H1 (cell line): ENCODE data around the gene KIF13A. TPM values are rescaled to one million over a fixed set of nuclear protein-coding genes. Genes with fewer than 3 reads are reported as not detected.

Experiments used
- CTCF ChIA-PET: fragments of 300-600 bp; sonication (Branson Sonifier 250); formaldehyde crosslinking; loops from one replicate; lab custom pipeline; 2021; ENCODE audit not compliant: partially characterized antibody; lab: Charles Lee
- POLR2A ChIA-PET: fragments of 300-600 bp; sonication (Branson Sonifier 250); formaldehyde crosslinking; loops from one replicate; lab custom pipeline; 2021; ENCODE audit warnings: inconsistent platforms; ENCODE audit not compliant: partially characterized antibody; lab: Charles Lee
- DNase-seq, 2 experiments: peaks; one replicate each; pipeline versions ENCODE4 v3.0.0 to v3.0.0-alpha.2; 2010 to 2022; ENCODE audit warnings: low spot score in 2 of 2, low read depth in 1 of 2, mixed read lengths in 1 of 2
- FAIRE-seq: peaks from 2 replicates; lab custom pipeline; 2011; peaks lifted over from hg19 to GRCh38; lab: Jason Lieb, UNC
- H2AFZ ChIP-seq: 2 replicates; pipeline ENCODE4 v1.8.1; 2012; ENCODE audit warnings: low read length, inconsistent platforms
- H2AK5ac ChIP-seq: 2 replicates; pipeline ENCODE4 v1.6.1; 2013; ENCODE audit warnings: low read depth, low read length
- H2BK120ac ChIP-seq: replicated peaks from 2 replicates; pipeline ENCODE3; 2013; ENCODE audit warnings: low read depth, low read length, inconsistent platforms
- H2BK12ac ChIP-seq: 2 replicates; pipeline ENCODE4 v1.6.1; 2013; ENCODE audit warnings: low read depth, low read length
- H2BK15ac ChIP-seq: 2 replicates; pipeline ENCODE4 v1.6.1; 2013; ENCODE audit warnings: low read length
- H2BK20ac ChIP-seq: 2 replicates; pipeline ENCODE4 v1.6.1; 2013; ENCODE audit warnings: low read length
- H2BK5ac ChIP-seq: 2 replicates; pipeline ENCODE4 v1.6.1; 2013; ENCODE audit warnings: low read depth, low read length
- H3K14ac ChIP-seq: 2 replicates; pipeline ENCODE4 v1.6.1; 2013; ENCODE audit warnings: inconsistent platforms; ENCODE audit not compliant: insufficient read length
- H3K18ac ChIP-seq: 2 replicates; pipeline ENCODE4 v1.6.1; 2013; ENCODE audit warnings: low read length; ENCODE audit errors: extremely low read depth
- H3K23ac ChIP-seq: 2 replicates; pipeline ENCODE4 v1.6.1; 2013; ENCODE audit warnings: inconsistent platforms; ENCODE audit not compliant: insufficient read length
- H3K23me2 ChIP-seq: 2 replicates; pipeline ENCODE4 v1.6.1; 2013; ENCODE audit warnings: low read depth, low read length
- H3K27ac ChIP-seq: 2 replicates; pipeline ENCODE4 v1.6.1; 2011; ENCODE audit warnings: low read depth, low read length, inconsistent platforms
- H3K27me3 ChIP-seq, 4 experiments: replicated peaks in 1 of 4; 1 replicate in 1 of 4; 2 replicates in 3 of 4; pipeline versions ENCODE4 v1.6.1 to v1.8.1; 2011 to 2013; ENCODE audit warnings: low read length in 3 of 4, mild to moderate bottlenecking in 3 of 4, inconsistent platforms in 2 of 4, mixed read lengths in 2 of 4, moderate library complexity in 1 of 4; ENCODE audit not compliant: control insufficient read depth in 3 of 4, insufficient read depth in 3 of 4; ENCODE audit errors: extremely low read depth in 1 of 4
- H3K36me3 ChIP-seq, 4 experiments: 2 replicates each; pipeline versions ENCODE4 v1.6.1 to v1.8.1; 2011 to 2013; ENCODE audit warnings: mild to moderate bottlenecking in 4 of 4, low read length in 3 of 4, moderate library complexity in 2 of 4, control low read depth in 1 of 4, inconsistent platforms in 1 of 4; ENCODE audit not compliant: insufficient read depth in 4 of 4, control insufficient read depth in 2 of 4
- H3K4ac ChIP-seq: replicated peaks from 2 replicates; pipeline ENCODE3; 2013; ENCODE audit warnings: low read length, low read depth, mixed read lengths, inconsistent platforms; ENCODE audit not compliant: insufficient read length
- H3K4me1 ChIP-seq, 4 experiments: replicated peaks in 1 of 4; 1 replicate in 1 of 4; 2 replicates in 3 of 4; pipeline versions ENCODE4 v1.6.1 to v1.8.1; 2011 to 2013; ENCODE audit warnings: low read length in 3 of 4, inconsistent platforms in 2 of 4, mixed read lengths in 1 of 4; ENCODE audit not compliant: insufficient read depth in 4 of 4, control insufficient read depth in 3 of 4
- H3K4me2 ChIP-seq, 2 experiments: 2 replicates each; pipeline versions ENCODE4 v1.6.1 to v1.8.1; 2011 to 2013; ENCODE audit warnings: low read depth in 2 of 2, low read length in 2 of 2, control low read depth in 1 of 2, inconsistent platforms in 1 of 2, mild to moderate bottlenecking in 1 of 2; ENCODE audit not compliant: insufficient read depth in 1 of 2
- H3K4me3 ChIP-seq, 4 experiments: fragments of 200-600, 300-600 bp in 1 of 4; sonication (generic), shearing (Covaris generic), sonication (Bioruptor Twin) in 1 of 4; 2 replicates each; pipeline versions ENCODE4 v1.5.1 to v1.8.1; 2011 to 2016; ENCODE audit warnings: low read length in 4 of 4, low read depth in 3 of 4, control low read depth in 2 of 4, inconsistent platforms in 2 of 4, mild to moderate bottlenecking in 2 of 4, mixed read lengths in 1 of 4, moderate library complexity in 1 of 4; ENCODE audit not compliant: insufficient read depth in 2 of 4; ENCODE audit errors: extremely low read depth in 1 of 4
- H3K56ac ChIP-seq: replicated peaks from 2 replicates; pipeline ENCODE3; 2013; ENCODE audit warnings: low read depth, mild to moderate bottlenecking, mixed read lengths, low read length, inconsistent platforms; ENCODE audit not compliant: insufficient read length
- H3K79me1 ChIP-seq: 2 replicates; pipeline ENCODE4 v1.6.1; 2013; ENCODE audit warnings: low read depth, low read length, control low read depth
- H3K79me2 ChIP-seq, 2 experiments: 2 replicates each; pipeline versions ENCODE4 v1.6.1 to v1.8.1; 2012 to 2013; ENCODE audit warnings: low read length in 2 of 2, mild to moderate bottlenecking in 2 of 2, inconsistent platforms in 1 of 2; ENCODE audit not compliant: insufficient read depth in 2 of 2, control insufficient read depth in 1 of 2
- H3K9ac ChIP-seq, 4 experiments: replicated peaks in 1 of 4; 1 replicate in 1 of 4; 2 replicates in 3 of 4; pipeline versions ENCODE4 v1.6.1 to v1.8.1; 2011 to 2013; ENCODE audit warnings: low read depth in 3 of 4, low read length in 3 of 4, control low read depth in 2 of 4, mild to moderate bottlenecking in 2 of 4, moderate library complexity in 2 of 4, inconsistent platforms in 1 of 4; ENCODE audit errors: extremely low read depth in 1 of 4
- H3K9me3 ChIP-seq, 2 experiments: 2 replicates each; pipeline versions ENCODE4 v1.6.1 to v1.8.1; 2012 to 2013; ENCODE audit warnings: mild to moderate bottlenecking in 2 of 2, moderate library complexity in 2 of 2, control low read depth in 1 of 2, inconsistent platforms in 1 of 2, low read depth in 1 of 2, low read length in 1 of 2, mixed read lengths in 1 of 2; ENCODE audit not compliant: insufficient read depth in 2 of 2
- H4K20me1 ChIP-seq, 2 experiments: replicated peaks in 1 of 2; 2 replicates each; pipeline versions ENCODE3 to v1.8.1; 2011 to 2013; ENCODE audit warnings: inconsistent platforms in 2 of 2, low read length in 2 of 2, mild to moderate bottlenecking in 1 of 2; ENCODE audit not compliant: insufficient read depth in 2 of 2, control insufficient read depth in 1 of 2
- H4K5ac ChIP-seq: 2 replicates; pipeline ENCODE4 v1.6.1; 2013; ENCODE audit warnings: low read length, low read depth, mixed read lengths, inconsistent platforms; ENCODE audit not compliant: insufficient read length
- H4K8ac ChIP-seq: 2 replicates; pipeline ENCODE4 v1.8.0; 2013; ENCODE audit warnings: mild to moderate bottlenecking, moderate library complexity, low read length, inconsistent platforms; ENCODE audit not compliant: insufficient read depth; ENCODE audit errors: extremely low read depth
- H4K91ac ChIP-seq: replicated peaks from 2 replicates; pipeline ENCODE3; 2013; ENCODE audit warnings: low read length, mixed read lengths, inconsistent platforms; ENCODE audit not compliant: insufficient read length
- BCL11A ChIP-seq, 2 experiments: IDR thresholded peaks; one replicate each; pipeline ENCODE4 v1.6.1; 2011; ENCODE audit warnings: low read depth in 2 of 2, low read length in 2 of 2, mild to moderate bottlenecking in 2 of 2
- CBX5 ChIP-seq: fragments of 300-800, 300-1000 bp; sonication (generic); IDR thresholded peaks from 2 replicates; pipeline ENCODE4 v1.7.1; 2016; ENCODE audit warnings: antibody characterized with exemption, low read length, low read depth
- CBX8 ChIP-seq: fragments of 300-800, 300-1000 bp; sonication (generic); IDR thresholded peaks from 2 replicates; pipeline ENCODE4 v1.7.1; 2016; ENCODE audit warnings: low read depth, low read length, borderline replicate concordance
- EP300 ChIP-seq, 2 experiments: IDR thresholded peaks; 1 replicate in 1 of 2; 2 replicates in 1 of 2; pipeline ENCODE4 v1.6.1; 2011 to 2012; ENCODE audit warnings: low read depth in 2 of 2, low read length in 2 of 2, mild to moderate bottlenecking in 2 of 2, borderline replicate concordance in 1 of 2, inconsistent platforms in 1 of 2, moderate library complexity in 1 of 2
- GTF2F1 ChIP-seq: IDR thresholded peaks from 2 replicates; pipeline ENCODE4 v1.6.1; 2012; ENCODE audit warnings: low read depth, low read length, improper control_type of control experiment, borderline replicate concordance
- JUND ChIP-seq: IDR thresholded peaks from 2 replicates; pipeline ENCODE4 v1.6.1; 2011; ENCODE audit warnings: mild to moderate bottlenecking, improper control_type of control experiment, low read length
- NRF1 ChIP-seq: IDR thresholded peaks from 2 replicates; pipeline ENCODE4 v1.6.1; 2011; ENCODE audit warnings: mild to moderate bottlenecking, low read depth, low read length, improper control_type of control experiment
- SAP30 ChIP-seq: fragments of 300-600 bp; sonication (generic); IDR thresholded peaks from 2 replicates; pipeline ENCODE4 v1.7.1; 2012; ENCODE audit warnings: low read length, moderate library complexity, mild to moderate bottlenecking, inconsistent platforms; ENCODE audit not compliant: insufficient read depth, insufficient replicate concordance
- SIN3A ChIP-seq, 2 experiments: IDR thresholded peaks in 1 of 2; conservative IDR thresholded peaks in 1 of 2; 2 replicates each; pipeline ENCODE4 v1.6.1; 2011 to 2012; ENCODE audit warnings: low read length in 2 of 2, improper control_type of control experiment in 1 of 2, low read depth in 1 of 2, mild to moderate bottlenecking in 1 of 2
- SP1 ChIP-seq: IDR thresholded peaks from 2 replicates; pipeline ENCODE4 v1.6.1; 2011; ENCODE audit warnings: low read depth, low read length
- SP4 ChIP-seq: IDR thresholded peaks from 2 replicates; pipeline ENCODE4 v1.6.1; 2012; ENCODE audit warnings: low read length, inconsistent platforms
- TEAD4 ChIP-seq: IDR thresholded peaks from 2 replicates; pipeline ENCODE4 v1.6.1; 2012; ENCODE audit warnings: low read depth, low read length, inconsistent platforms, mixed read lengths
- WGBS, 2 experiments: shearing (Covaris generic) in 1 of 2; methylation state at CpG; one replicate each; pipeline versions ENCODE4 v1.1.6 to v1.1.7; 2013 to 2015; ENCODE audit warnings: low lambda C conversion rate in 2 of 2, mixed read lengths in 2 of 2, inconsistent platforms in 1 of 2, low coverage in 1 of 2, missing lambda C conversion rate in 1 of 2; ENCODE audit not compliant: insufficient replicate concordance in 2 of 2, insufficient coverage in 1 of 2, insufficient read length in 1 of 2; ENCODE audit errors: extremely low coverage in 1 of 2, missing lambda C conversion rate in 1 of 2; 5-methylcytosine and 5-hydroxymethylcytosine counted together
- polyA plus RNA-seq, 7 experiments: library from polyadenylated mRNA; depleted of rRNA in 3 of 7; stranded (reverse) in 5 of 7; unstranded in 2 of 7; fragments of >200 nt in 5 of 7; fragments of 200-250 nt in 2 of 7; gene quantifications; 1 replicate in 5 of 7; 2 replicates in 1 of 7; 4 replicates in 1 of 7; pipeline versions ENCODE4 v1.2.1 to v1.2.3, GENCODE V29; 2011 to 2013; ENCODE audit warnings: missing spikeins in 2 of 7, mixed read lengths in 2 of 7
- total RNA-seq: library from RNA; stranded (reverse); fragmentation: NEBNext Ultra II Directional; extraction: Animal tissue kit (Norgen Biotek cat#: 25700); gene quantifications from 2 replicates; pipeline ENCODE4 v1.2.1, GENCODE V29; 2021

KIF13A gene
- total and polyA plus RNA-seq, 2 of the 8 experiments (the other 6 are each of a cell fraction or from before 2014, with no cell fraction given) = 14.7 to 40.8 TPM

DNA sequence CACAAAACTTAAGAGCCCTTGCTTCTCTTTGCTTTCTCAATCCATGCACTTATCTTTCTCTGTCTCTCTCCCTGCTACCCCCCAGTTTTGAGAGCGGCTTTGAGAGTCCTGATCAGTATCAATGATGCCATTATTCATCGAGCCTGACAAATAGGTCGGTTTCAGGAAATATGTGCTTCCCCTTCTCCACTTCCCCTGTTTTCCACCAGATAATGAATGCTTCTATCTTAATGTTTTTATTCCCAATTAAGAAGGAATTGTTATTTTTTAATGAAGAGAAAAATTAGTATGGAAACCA, 117.7 kb downstream of the KIF13A start:
- H2BK120ac ChIP-seq = no peak overlapping the region
- H3K27ac ChIP-seq = no peak overlapping the region
- no peak overlapping the region for H3K18ac ChIP-seq
- H4K8ac ChIP-seq = no peak overlapping the region
- ChIA-PET CTCF (interaction anchor here (1.7 kb wide), 1 partner anchor 21 kb away, joined by 4 read pairs; no protein-coding TSS in a partner anchor), POLR2A (no interaction called here)
- no peak overlapping the region for H2BK15ac ChIP-seq
- H3K9me3 ChIP-seq = no peaks in the 10 kb centered on the region
- no peak overlapping the region for H4K5ac ChIP-seq
- H3K23ac ChIP-seq = no peak overlapping the region
- FAIRE-seq (no peak), DNase-seq (no peak)
- H3K79me2 ChIP-seq = no peaks in the 10 kb centered on the region
- H3K14ac ChIP-seq = no peak overlapping the region
- H3K79me1 ChIP-seq = no peaks in the 10 kb centered on the region
- no peak overlapping the region for H2BK12ac ChIP-seq
- H3K27me3 ChIP-seq = no peaks in the 10 kb centered on the region
- TF ChIP-seq SP1 = no peak
- no peak for TF ChIP-seq BCL11A (IDR thresholded peaks at IDR 0.05; ENCODE audit: low read depth in 2 of 2, low read length in 2 of 2)
- TF ChIP-seq NRF1 = no peak
- TF ChIP-seq JUND = no peak
- no peak for TF ChIP-seq CBX8
- TF ChIP-seq SIN3A (conservative IDR thresholded peaks at IDR 0.05 in 1 of 2, IDR thresholded peaks at IDR 0.05 in 1 of 2; ENCODE audit: low read depth in 1 of 2, low read length in 2 of 2) = no peak
- TF ChIP-seq CBX5 = no peak
- no peak for TF ChIP-seq GTF2F1
- TF ChIP-seq SP4 = no peak
- TF ChIP-seq TEAD4 = no peak
- TF ChIP-seq EP300 (IDR thresholded peaks at IDR 0.05; ENCODE audit: borderline replicate concordance in 1 of 2, low read depth in 2 of 2, low read length in 2 of 2) = no peak
- TF ChIP-seq SAP30 = no peak
- H3K4me2 ChIP-seq = no peak overlapping the region
- no peak overlapping the region for H2AFZ ChIP-seq
- H4K91ac ChIP-seq = no peak overlapping the region
- no peak overlapping the region for H2BK20ac ChIP-seq
- no peak overlapping the region for H3K9ac ChIP-seq
- peaks cover 0 to 2% of the 10 kb centered on the region in 2 experiments for H4K20me1 ChIP-seq
- H3K23me2 ChIP-seq = no peaks in the 10 kb centered on the region
- WGBS, 2 experiments = 96% methylated on average over 3 of the region's 3 CpGs; no CpG with 5 or more reads in 1 of the 2 experiments
- no peaks in the 10 kb centered on the region for H3K4me1 ChIP-seq
- no peaks in the 10 kb centered on the region for H3K36me3 ChIP-seq
- no peak overlapping the region for H3K56ac ChIP-seq
- H3K4ac ChIP-seq = no peak overlapping the region
- no peak overlapping the region for H2BK5ac ChIP-seq
- no peak overlapping the region for H2AK5ac ChIP-seq
- H3K4me3 ChIP-seq = no peak overlapping the region
